Measurements from ENCODE around the gene FADS3.

DNA sequence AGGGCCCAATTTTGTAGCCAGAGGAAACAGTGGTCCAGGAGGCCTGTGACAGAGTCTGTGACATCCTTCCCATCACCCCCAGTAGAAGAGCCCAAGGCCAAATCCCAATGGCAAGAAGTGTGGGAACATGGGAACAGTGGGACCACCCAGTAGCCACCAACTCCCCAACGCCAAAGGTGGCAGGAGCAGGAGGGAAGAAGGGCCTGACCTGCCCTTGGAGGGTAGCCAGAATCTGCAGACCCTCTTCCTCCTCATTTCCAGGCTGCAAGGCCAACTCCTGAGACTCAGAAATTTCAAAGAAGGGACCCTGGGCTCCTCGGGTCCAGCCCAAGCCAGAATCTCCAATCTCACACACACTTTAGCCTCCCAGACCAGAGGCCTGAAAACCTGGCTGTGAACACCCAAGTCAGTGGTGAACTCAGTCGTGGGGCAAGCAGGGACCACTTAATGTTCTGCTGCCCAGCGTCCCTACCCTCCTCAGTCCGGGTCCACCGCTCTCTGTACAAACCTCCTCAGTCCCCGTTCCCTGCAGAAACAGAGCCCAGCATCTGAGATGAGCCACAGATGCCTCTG lies 19.9 kb upstream of the FADS3 start:
- TF ChIP-seq CTCF (IDR thresholded peaks at IDR 0.05 in 2 of 3, conservative IDR thresholded peaks at IDR 0.05 in 1 of 3; ENCODE audit: borderline replicate concordance in 1 of 3, insufficient read depth in 1 of 3, low read depth in 2 of 3, low read length in 2 of 3) (no peak), POLR2AphosphoS5 (IDR thresholded peaks at IDR 0.05; ENCODE audit: low read depth, low read length) (no peak), REST (IDR thresholded peaks at IDR 0.05; ENCODE audit: low read depth) (no peak), ZNF274 (IDR thresholded peaks at IDR 0.05; ENCODE audit: low read depth, low read length) (no peak), EZH2 (IDR thresholded peaks at IDR 0.05) (no peak), EZH2phosphoT487 (IDR thresholded peaks at IDR 0.05; ENCODE audit: borderline replicate concordance) (no peak), CEBPB (IDR thresholded peaks at IDR 0.05; ENCODE audit: low read depth) (no peak), POLR2A (IDR thresholded peaks at IDR 0.05; ENCODE audit: borderline replicate concordance, extremely low read depth, insufficient read depth, insufficient read length) (no peak)
- TF ChIP-seq, protein P1, sequence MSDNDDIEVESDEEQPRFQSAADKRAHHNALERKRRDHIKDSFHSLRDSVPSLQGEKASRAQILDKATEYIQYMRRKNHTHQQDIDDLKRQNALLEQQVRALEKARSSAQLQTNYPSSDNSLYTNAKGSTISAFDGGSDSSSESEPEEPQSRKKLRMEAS (IDR thresholded peaks at IDR 0.05): no peak

Data from HCT116 (cell line).